ENCODE data around the gene CAMK4.

DNA sequence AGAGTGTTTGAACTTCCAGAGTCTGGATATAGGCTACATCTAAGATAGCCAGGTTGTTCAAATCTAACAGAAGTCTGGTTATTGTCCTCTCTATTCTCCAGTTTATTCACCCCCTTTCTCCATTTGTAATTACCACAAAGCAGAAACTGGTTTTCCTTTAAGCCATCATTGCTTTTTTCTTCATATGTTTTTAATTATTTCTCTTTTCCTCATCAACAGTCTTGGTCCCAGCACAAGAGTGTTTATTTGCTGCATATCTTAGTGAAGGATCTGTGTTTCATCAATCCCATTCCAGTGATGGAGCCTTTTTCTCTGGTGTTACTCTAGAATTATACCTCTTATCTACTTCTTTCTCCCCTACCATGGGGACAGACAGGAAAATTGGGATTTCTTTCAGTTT lies 142.2 kb downstream of the CAMK4 start:
- TF ChIP-seq EP300 (IDR thresholded peaks at IDR 0.05) (no peak), CTCF (IDR thresholded peaks at IDR 0.05) (no peak)

Measured in gastroesophageal sphincter (tissue), 3 donors.